Glomerular visceral epithelial cell (primary cell): Measurements from ENCODE around the gene PTPRO.

ENCODE experiments used
- DNase-seq: peaks from one replicate; pipeline ENCODE4 v3.0.0-alpha.2; 2016; ENCODE audit errors: extremely low spot score

PTPRO gene

DNA sequence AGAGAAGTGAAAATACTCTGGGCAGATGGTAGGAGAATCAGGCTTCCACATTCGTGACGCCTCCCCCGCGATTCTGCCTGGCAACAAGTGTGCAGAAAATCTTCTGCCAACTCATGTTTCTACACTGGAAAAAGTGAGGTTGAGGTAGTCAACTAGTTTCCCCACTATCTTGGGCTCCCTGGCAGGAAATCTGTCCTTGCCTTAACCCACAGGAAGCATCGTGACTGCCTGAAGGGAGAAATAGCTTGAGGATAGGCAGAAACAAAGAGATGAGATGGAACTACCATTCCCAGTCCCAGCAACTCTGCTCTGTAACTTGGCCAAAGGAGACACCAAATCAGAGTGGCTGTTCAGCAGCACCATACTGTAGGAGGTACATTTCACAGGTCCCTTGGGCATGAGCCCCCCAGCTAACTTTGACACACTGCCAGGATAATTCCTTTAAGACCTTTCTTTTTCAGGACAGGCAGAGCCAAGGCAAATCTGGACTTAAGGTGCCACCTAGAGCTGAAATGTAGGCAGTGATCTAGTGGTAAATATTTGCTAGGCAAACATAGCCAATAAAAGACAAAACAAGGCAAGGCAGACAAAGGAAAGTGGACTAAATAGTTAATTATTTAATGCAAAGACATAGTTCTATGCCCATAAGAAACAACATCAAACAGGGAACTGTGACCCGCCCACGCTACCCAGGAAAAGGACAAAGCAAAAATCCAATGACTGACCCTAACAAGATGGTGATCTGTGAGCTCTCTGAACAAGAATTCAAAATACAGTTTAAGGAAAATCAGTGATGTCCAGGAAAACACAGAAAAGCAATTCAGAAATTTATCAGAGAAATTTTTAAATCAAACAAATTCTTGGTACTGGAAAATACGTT, 205.1 kb downstream of the PTPRO start:
- no peak for DNase-seq

DNA sequence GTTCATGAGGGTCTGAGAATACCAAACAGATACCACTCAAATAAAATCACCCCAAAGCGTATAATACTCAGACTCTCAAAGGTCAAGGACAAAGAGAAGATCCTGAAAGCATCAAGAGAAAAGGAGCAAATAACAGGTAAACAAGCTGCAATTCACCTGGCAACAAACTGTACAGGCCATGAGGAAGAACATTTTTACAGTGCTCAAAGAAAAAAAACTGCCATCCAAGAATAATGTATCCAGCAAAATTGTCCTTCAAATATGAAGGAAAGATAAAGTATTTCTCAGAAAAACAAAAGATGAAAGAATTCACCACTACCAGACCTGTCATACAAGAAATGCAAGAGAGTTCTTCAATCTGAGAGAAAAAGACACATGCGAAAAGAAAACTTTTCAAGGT, 206.4 kb downstream of the PTPRO start:
- DNase-seq = no peak

DNA sequence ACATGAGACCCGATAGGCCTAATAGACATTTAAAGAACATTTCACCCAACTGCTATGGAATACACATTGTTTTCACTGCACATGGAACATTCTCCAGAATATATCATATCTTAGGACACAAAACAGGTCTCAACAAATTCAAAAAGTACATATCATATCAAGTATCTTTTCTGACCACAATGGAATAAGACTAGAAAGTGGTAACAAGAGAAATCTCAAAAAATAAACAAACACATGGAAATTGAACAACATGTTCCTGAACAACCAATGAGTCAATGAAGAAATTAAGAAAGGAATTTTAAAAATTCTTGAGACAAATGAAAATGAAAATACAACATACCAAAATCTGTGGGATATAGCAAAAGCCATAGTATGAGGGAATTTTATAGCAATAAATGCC, 208.1 kb downstream of the PTPRO start:
- DNase-seq = no peak

DNA sequence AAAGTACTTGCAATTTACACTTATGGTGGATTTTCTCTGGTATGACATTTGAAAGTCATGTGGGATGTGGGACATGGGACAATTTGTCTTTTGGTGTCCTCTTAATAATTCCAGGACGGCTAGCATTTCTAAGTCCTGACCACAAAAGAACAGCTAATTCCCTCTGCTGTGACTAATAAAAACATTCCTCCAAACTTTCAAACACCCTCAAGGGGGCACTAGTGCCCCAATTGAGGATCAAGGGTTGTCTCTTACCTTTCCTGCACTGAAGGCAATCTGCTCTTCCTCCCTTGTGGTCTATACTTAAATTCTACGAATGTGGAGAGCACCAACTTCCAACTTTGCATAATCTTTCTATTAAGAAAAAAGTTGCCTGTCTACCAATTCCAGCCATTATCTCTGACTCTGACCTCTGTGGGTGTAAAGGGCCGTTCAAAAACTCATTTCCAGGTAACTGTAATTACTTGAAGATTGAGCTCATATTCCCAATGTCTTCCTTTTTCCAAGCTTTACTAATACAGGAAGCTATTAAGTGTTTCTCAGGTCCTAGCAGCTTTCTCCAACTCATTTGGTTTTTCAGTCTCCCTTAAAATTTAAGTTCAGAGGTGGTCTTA, 210.2 kb downstream of the PTPRO start:
- peak; percentile 47 for DNase-seq

DNA sequence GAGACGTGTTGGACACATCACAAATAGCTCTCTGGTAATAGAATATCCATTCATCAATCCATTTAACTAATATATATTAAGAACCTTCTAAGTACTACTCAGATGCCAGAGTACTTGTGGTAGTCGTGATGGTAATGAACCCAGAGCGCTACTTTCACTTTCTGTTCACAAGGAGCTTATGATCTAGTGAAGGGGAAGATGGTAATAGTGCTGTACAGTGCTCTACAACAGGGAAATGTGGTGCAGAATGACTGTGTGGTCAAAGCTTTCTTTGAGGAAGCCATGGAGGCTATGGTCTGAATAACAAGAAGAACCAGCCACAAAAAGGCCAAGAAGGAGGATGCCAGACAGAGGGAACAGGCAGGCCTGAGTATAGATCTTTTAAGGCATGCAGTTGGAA, 212.0 kb downstream of the PTPRO start:
- no peak for DNase-seq

DNA sequence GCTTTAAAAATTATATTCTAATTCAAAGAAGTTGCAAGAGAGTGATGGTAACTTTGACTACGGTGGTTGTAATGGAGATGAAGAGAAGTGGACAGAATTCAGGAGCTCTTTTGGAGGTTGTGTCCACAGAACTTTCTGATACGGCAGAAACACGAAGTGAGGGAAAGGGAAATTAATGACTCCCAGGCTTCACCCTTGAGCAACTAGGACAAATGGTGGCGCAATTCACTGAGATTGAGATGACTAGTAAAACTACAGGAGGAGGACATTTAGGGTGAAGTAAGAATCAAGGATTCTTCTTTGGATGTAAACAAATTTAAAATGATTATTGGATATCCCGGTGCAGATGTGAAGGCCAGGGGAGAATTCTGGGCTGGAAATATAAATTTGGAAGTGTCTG, 212.6 kb downstream of the PTPRO start:
- DNase-seq = no peak

DNA sequence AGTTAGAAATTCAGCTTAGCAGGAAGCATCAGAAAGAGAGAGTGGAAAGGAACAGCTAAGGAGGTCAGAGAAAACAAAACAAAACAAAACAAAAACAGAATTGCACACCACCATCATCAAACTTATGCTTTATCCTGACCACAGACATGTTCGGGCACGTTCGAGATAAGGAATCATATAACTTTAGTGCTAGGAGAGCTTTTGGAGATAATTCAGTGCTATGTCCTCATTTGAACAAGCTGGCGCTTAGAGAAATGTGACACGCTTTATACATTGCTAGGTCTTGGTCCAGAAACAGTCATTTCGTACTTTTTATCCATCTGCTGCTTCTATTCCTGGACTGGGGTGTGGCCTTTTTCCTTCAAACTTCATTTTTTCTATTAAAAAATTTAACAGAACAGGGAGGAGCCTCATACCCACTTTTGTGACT, 213.1 kb downstream of the PTPRO start:
- DNase-seq = no peak

DNA sequence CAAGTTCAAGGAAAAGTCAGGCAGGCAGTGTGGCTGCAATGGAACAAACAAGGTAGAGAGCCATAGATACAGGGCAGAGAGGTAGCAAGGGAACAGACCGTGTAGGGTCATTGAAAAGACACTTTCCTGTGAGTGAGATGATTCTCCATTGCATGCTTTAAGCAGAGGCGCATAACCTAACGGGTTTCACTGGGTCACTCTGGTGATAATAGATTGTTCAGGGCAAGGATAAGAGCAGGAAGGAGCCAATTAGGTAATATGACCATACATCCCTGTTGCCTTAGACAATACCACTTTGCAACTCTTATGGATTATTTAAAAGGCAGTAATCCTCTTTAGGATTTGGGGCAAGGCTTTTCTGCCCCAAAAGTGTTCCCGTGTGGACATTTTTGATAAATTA, 214.1 kb downstream of the PTPRO start:
- DNase-seq = no peak

DNA sequence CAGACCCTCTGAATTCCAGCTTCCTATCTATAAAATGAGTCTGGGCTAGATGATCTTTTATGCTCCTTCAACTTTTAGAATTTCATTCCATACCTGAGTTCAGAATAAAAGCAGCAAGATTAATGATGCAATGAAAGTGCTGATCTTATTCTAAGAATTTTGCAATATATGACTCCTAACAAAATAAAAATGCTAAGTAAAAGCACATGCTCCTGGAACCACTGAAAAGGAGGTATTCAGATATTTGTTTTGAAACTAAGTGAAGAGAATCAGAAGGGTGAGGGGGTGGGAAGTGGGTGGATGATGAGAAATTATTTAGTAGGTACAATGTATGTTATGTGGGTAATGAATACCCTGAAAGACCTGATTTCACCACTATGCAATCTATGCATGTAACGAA, 216.6 kb downstream of the PTPRO start:
- no peak for DNase-seq

DNA sequence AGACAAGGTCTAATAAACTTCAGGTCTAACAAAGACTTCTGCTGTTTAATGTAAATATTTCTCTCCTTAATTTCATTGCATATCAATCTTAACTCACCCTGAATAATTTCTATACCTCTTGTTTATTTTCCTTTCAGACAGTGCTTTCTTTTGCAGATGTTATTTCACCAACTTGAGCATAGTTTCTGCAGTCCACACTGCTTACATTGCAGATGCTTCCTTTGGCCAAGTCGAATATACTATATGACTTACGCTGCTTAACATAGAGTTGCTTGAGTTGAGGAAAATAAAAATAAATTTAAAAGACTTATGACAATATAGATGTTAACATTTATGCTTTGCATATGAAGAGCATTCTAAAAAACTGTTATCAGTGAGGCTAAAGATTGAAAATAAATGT, 217.7 kb downstream of the PTPRO start:
- no peak for DNase-seq

DNA sequence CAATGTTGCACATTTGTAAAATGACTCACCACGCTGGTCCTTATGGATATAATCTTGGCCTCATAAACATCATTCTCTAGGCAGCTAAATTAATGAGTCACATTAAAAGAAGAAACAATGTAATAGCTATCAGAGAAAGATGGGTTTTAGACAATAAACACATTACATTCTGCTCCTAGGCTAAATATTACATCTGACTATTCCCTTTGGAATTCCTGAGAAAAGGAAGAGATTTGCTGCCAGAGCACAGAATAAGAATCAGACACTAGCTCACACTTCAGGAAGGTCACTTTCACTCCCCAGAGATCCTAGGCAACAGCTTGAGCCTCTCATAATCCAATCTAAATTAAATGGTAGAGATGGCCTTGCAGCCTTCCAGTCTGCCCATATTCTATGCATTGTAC, 218.2 kb downstream of the PTPRO start:
- DNase-seq = no peak

DNA sequence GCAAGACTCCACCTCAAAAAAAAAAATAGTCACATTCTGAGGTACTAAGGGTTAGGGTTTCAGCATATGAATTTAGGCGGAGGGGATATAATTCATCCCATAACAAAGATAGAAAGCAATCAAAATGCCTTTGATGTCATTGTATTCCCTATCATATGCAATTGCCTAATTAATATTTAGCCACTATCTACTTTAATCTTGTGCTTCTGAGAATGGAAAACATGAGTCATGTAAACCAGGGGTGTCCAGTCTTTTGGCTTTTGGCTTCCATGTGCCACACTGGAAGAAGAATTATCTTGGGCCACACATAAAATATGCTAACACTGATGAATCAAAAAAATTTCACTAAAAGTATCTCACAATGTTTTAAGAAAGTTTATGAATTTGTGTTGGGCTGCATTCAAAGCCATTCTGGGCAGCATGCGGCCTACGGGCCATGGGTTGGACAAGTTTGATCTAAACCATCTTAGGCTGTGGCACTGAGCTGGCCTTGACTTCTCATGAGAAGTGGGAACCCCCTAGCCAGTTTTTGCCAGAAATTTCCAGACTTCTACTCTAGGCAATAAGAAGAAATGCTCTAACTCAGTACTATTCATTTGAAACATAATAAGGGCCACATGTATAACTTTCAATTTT, 219.8 kb downstream of the PTPRO start:
- DNase-seq = no peak

DNA sequence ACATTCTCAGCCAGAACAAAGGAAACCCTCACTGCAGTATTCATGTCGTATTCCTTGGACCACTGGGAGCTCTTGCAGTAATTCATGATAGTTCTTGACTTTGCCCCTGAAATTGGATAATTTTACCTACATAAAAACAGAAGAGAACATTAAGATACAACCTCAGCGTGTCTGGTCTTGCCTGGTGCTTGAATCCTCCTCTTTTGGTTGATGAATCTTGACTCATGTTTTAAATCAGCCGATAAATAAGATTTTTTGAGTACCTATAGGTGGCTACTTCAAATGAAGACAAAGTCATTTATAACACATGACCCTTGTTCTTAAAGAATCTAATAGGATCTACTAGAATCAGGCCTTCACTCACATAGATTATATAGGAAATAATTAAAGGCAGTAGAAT, 221.0 kb downstream of the PTPRO start:
- DNase-seq = no peak

DNA sequence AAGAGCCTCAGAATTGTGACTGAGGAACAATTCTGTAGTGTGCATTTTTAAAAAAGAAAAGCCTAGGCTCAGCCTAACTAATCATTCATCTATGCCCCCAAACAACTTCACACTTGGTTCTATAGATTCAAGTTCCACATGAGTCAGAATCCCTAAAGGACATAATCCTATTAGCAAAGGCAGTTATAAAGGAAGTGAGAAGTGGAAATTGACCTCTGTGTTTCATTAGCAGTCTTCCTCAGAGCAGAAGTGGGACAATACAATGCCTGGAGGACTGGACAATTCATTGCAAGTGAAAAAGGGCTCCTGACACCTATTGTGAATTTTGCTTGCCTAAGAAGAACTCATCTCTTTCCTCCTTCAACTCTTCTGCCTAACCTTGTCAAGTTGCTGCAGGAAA, 222.3 kb downstream of the PTPRO start:
- DNase-seq = no peak

DNA sequence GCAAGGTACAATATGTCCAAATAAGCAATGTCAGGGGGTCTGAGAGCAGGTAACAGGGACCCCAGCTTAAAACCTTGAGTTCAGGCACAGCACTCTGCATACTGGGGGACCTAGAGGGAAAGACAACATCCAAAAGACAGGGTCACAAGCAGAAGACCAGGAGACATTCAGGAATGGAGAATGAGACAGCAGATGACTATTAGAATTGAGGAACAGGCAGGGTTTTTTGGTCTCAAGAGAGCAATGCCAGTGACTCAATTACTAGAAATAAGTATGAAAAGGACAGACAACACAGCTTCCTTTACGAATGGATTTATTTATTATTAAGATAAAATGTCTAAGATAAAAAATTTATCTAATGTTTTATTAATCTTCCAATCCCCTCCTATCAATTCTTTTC, 223.0 kb downstream of the PTPRO start:
- DNase-seq = no peak

DNA sequence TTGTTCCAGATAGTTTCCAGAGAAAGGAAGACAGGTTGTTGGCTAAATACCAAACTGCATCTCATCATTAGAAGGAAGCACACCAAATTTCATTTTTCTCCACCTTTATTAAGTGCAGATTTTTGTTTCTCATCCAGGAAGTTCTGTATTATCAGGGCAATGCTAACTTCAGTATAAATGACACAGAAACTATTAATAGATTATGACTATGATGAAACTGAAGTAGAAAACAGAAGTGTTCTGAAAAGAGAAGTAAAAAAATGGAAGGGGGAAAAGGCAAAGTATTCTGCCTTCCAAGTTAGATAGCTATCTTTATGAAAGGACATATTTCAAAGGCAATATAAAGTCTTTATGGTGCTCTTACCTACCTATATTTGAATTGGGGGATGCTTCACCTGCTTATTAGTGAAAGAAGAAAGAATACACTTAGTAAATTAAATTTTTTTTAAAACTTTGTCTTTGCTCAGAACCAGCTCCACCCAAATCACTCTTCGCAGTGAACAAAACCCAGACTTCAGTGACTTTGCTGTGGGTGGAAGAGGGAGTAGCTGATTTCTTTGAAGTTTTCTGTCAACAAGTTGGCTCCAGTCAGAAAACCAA, 223.9 kb downstream of the PTPRO start:
- DNase-seq = no peak

DNA sequence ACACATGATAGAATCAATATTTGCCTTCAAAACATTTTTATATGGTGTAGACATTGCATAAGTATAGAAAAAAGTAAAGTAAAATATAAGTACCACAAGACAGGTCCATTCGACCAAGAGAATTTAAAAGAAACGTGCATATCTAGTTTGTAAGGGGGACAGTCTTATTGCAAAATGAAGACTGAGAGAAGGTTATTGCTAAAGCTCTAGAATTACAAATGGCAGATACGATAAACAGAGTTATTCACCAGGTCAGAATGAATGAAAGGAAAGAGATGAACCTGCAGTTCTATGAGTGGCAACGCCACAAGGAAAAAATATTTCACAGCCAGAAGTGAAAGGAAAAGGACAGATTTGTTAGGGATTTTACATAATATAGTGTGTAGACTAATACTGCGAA, 224.8 kb downstream of the PTPRO start:
- DNase-seq = no peak

DNA sequence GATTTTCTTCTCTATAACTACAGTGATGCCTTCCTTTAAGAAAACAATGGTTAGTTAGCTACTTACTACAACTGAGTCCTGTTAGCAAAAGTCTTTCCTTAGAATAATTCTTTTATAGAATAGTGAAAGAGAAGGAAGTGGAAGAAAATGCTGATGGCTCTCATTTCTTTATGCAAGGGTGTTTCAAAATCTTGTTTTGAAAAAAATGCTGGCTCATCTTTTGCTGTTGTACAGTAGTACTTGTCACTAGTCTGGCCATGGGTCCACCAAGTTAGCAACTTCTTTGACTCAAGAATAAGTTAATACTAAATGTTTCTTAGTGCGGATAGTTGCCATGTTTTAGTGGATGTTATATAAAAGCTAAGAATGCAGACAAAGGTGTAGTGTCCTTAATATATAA, 225.4 kb downstream of the PTPRO start:
- DNase-seq = no peak

DNA sequence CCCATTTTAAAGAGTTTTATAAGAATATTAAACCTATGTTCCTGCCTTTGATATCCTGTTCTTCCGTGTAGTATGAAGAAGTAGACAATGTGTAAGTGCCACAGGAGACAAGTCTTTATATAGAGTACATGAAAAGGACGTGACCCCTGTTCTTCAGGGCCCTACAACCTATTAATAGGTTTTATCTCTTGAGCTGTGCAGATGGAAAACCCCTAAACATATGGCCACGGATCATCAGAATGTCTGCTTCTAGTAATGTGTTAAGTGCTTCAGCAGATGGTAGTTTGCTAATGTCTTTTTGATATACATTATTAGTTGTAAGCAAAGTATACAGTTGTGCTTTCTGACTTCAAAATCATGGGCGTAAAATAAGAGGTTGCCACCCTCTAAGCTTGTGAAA, 228.5 kb downstream of the PTPRO start:
- no peak for DNase-seq

DNA sequence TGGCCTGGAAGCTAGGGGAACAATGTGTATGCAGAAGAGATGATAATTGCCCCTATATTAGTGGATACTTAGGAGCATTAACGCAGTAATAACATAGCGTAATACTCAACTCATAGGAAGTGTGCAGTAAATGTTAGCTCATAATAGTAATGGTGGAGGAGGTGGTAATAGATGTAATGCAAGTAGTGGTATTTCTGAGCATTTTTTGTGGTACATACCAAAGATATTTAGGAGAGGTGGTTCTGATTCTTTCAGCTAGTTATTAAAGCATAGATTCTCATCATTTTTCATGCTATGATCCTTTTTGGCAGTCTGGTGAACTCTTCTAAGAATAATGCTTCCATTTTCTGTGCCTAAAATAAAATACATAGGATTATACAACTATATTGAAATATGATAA, 233.1 kb downstream of the PTPRO start:
- no peak for DNase-seq

DNA sequence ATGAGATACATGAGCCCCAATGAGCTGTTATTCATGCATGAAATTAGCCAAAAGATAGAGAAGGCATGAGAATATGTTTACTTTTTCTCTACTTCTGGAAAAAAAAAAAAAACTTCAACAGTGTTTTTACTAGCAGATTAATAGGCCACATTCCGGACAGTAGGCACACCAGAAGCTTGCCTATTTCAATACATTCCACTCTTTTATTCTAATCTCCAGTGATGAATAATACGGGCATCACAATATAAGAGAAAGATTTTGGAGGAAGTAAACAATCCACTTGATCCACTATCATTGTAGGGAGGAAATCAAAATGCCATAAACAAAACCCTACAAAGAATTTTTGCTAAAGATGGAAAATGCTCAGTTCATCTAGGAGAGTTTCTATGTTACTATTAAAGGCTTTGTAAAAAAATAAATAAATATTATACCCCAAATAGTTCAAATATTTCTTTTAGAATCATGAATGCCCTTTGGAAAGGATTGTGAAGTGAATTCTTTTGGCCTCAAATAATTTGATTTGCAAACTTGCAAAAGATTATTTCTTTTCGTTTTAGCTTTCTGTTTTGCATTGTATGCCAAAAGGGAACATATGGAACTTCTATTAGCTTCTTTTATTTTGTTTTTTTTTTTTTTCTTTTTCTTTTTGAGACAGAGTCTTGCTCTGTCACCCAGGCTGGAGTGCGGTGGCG, 234.2 kb downstream of the PTPRO start:
- no peak for DNase-seq

DNA sequence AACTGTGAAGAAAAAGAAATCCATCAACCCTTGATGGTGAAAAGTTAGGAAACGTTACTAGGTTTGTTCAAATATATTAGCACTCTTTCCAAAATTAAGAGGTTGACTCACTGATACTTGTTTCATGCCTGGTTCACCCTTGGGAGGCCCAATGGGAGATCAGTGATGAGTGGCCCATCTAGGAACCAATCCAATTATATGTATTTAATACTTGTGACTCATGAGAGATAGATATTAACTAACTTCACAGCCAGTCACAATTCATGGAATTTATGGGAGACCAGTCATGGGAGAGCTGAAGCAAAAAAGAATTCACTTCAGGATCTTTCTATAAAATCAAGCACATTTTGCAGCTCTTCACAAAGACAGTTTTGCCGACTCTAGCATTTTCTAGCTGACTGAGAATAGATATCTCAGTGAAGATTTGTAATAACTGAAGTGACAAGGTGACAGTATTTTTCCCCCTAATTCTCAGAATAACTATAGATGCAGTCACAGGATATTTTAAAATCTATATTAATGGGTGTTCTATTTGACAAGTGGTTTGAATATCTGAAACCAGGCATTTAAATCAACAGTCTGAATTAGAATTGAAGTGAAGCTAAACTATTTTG, 236.7 kb downstream of the PTPRO start:
- DNase-seq = peak; percentile 2
